Activated CD4-positive, alpha-beta T cell treated with anti-CD3 and anti-CD28 coated beads for 36 hours (primary cell): ENCODE results near the gene CIRBP. TPM values are rescaled to one million over a fixed set of nuclear protein-coding genes. Genes with fewer than 3 reads are reported as not detected.
"Not testable (repeated sequence)": the region's sequence is repeated elsewhere in the genome, so short reads cannot be mapped to it uniquely, and the experiment has no call there.

Source experiments
- ATAC-seq: fragments of 200-7000 bp; cut with Tn5 transposase; one replicate; pipeline ENCODE4 v1.10.0; 2021; ENCODE audit warnings: mild to moderate bottlenecking, moderate library complexity
- CTCF ChIA-PET: fragments of 350-600 bp; sonication (Branson Sonifier 250); formaldehyde crosslinking; loops from one replicate; lab custom pipeline; 2021; ENCODE audit warnings: antibody characterized with exemption; lab: Charles Lee
- POLR2A ChIA-PET: fragments of 350-600 bp; sonication (Branson Sonifier 250); formaldehyde crosslinking; loops from one replicate; lab custom pipeline; 2021; ENCODE audit warnings: antibody characterized with exemption, inconsistent platforms; lab: Charles Lee
- DNase-seq: peaks from one replicate; pipeline ENCODE4 v3.0.0-alpha.2; 2020
- H3K27ac Mint-ChIP-seq: one replicate; pipeline ENCODE4 v1.8.0; 2021; ENCODE audit warnings: mixed read lengths
- H3K27me3 Mint-ChIP-seq: one replicate; pipeline ENCODE4 v1.8.0; 2021; ENCODE audit warnings: mixed read lengths
- H3K36me3 Mint-ChIP-seq: one replicate; pipeline ENCODE4 v1.8.0; 2021; ENCODE audit warnings: low read depth, mixed read lengths
- H3K4me1 Mint-ChIP-seq: one replicate; pipeline ENCODE4 v1.8.0; 2021; ENCODE audit warnings: mixed read lengths
- H3K4me3 Mint-ChIP-seq: one replicate; pipeline ENCODE4 v1.8.0; 2021; ENCODE audit warnings: mild to moderate bottlenecking, moderate library complexity, mixed read lengths
- H3K9me3 Mint-ChIP-seq: one replicate; pipeline ENCODE4 v1.8.0; 2021; ENCODE audit warnings: low read depth, mixed read lengths
- intact Hi-C, 2 experiments: fragments of 100-400 bp; cut with DNase I in 1 of 2; cut with micrococcal nuclease in 1 of 2; formaldehyde crosslinking; loops; one replicate each; pipeline versions ENCODE4 v1.14.2 to v1.15.1; 2022 to 2024; cut with DNase I, micrococcal nuclease
- total RNA-seq, 2 experiments: library from RNA; stranded (reverse); gene quantifications; one replicate each; pipeline ENCODE4 v1.2.3, GENCODE V29; 2021

CIRBP gene
- total RNA-seq, 2 experiments from 2014 or later = 123 to 188 TPM

DNA sequence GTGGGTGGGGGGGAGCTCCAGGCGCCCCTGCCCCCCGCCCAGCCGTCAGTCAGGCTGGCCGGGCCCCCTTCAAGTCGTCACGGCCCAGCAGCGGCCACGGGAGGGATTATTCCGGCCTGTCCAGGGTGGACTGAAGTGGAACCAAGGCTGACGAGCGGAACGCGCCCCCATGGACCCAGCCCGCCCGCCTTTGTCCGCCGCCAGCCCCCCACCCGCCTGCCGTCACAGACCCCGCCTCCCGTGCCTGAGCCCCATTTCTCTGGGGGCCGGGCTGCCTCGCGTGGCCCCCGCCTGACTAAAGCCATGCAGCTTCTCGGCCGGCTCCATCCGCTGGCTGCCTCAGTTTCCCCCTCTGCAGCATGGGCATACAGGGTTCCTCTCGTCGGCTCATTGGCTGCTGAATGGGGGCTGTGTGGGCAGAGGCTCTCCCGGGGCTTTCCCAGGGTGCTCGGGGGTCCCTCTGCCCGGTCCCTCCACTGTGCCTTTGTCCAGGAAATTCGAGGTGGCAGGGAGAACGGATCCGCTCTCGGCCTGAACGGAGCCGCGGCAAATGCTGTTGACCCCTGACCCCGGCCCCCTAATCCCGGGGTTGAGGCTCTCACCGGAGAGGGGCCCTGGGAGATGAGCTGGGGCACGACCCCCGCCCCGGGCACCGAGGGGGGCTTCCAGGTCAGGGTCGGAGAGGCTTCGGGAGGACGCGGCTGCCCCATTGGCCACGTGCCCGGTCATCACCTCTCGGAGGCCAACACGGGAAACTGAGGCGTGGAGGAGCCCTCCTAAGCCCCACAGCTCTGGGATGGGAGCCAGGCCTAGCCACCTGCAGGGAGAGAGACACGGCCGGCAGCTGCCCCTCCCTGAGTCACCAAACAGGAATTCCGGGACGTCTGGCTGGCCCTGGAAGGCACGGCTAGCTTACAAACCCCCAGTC, 43.9 kb downstream of the CIRBP start:
- H3K9me3 Mint-ChIP-seq = no peaks in the 10 kb centered on the region
- POLR2A ChIA-PET = no interaction called here
- H3K36me3 Mint-ChIP-seq = no peaks in the 10 kb centered on the region
- DNase-seq (no peak), ATAC-seq (no peak)
- no peak overlapping the region for H3K4me3 Mint-ChIP-seq
- H3K27me3 Mint-ChIP-seq = peaks cover 16% of the 10 kb centered on the region
- no peak overlapping the region for H3K27ac Mint-ChIP-seq
- CTCF ChIA-PET = interaction anchor here (1.7 kb wide), 1 partner anchor 11 kb away, joined by 4 read pairs; no protein-coding TSS in a partner anchor
- H3K4me1 Mint-ChIP-seq = no peaks in the 10 kb centered on the region
- intact Hi-C loops = no loop called here

DNA sequence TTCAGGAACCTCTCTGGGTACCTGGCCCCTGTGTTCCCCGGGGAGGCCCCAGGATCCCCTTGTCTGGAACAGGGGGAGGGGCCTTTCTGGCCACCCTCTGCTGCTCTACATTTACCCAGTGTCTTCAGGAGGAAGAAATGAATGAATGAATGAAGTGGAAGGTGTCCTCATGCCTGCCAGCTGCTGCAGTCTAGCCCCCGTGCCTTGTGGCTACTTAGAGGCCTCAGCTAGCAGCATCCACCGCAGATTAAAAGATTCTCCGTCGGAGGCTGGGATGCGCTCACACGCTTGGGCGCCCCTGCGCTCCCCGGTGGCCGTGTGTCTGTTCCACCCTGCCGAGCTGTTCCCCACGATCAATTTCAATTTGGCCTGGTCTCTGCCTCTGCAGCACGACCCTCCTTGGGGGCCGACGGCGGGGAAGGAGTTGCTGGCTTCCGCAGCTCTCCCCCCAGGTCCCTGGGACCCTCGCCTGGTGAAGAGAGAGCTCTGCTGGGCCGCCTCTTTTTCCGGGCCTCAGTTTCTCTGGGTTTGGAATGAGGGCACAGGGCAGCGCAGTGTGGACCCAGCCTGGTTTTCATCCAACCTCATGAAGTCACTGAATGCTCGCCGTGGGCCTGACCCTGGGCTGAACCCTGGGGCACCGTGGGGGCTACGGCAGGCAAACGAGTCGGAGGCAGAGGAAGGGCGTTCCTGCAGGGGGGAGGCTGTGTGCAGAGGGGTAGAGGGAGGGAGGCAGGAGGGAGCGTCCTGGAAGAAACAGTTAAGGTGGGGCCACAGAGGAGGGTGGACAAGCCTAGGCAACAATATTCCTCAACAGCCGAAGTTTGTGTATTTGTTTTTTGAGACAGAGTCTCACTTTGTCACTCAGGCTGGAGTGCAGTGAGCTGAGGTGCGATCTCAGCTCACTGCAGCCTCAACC, 44.8 kb downstream of the CIRBP start:
- no peak for DNase-seq
- Mint-ChIP-seq H3K4me3 (no peak overlapping the region), H3K9me3 (no peaks in the 10 kb centered on the region), H3K27ac (no peak overlapping the region), H3K36me3 (no peaks in the 10 kb centered on the region), H3K27me3 (peaks cover 18% of the 10 kb centered on the region), H3K4me1 (no peaks in the 10 kb centered on the region)
- no peak for ATAC-seq
- ChIA-PET CTCF (interaction anchor here (0.6 to 1.7 kb wide), 2 partner anchors 10 to 11 kb away, joined by 4 read pairs; no protein-coding TSS in a partner anchor), POLR2A (no interaction called here)
- intact Hi-C loops = no loop called here

DNA sequence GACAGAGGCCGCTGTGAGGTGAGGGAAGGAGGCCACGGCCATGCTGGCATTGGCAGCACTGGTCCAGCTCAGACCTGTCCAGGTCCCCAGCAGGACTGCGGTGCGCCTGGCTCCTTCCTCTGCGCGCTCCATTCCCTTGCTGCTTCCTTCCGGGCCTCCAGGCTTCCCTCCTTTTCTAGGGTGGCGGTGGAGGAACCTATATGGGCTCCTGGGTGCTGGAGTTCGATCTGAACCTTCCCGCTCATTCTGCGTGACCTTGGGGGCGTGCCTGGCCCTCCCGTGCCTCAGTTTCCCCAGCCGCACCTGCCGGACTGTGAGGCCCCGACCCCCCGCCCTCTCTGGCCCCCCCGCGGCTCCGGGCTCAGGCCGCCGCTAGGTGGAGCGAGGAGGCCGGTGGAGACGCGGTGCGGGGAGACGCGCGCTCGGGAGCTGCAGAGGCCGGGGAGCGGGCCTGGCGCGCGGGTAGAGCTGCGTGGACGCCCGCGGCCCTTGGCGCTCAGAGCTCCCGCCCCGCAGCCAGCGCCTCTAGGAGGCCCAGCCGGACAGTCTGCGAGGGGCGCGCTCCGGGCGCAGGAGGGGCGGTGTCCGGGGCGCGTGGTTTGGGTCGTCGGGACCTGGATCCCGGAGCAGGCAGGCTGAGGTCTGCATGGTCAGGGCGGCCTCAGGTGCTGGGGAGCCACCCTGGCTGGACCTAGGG, 46.5 kb downstream of the CIRBP start:
- ATAC-seq (peak; percentile 83), DNase-seq (peak; percentile 65)
- no peak overlapping the region for H3K27ac Mint-ChIP-seq
- intact Hi-C loops = loop anchor here in 1 of 2 experiments (5.0 kb wide), 1 partner anchor 47 kb away; no protein-coding TSS in a partner anchor
- POLR2A ChIA-PET = no interaction called here
- peaks cover 20% of the 10 kb centered on the region for H3K27me3 Mint-ChIP-seq
- no peaks in the 10 kb centered on the region for H3K9me3 Mint-ChIP-seq
- no peak overlapping the region for H3K4me3 Mint-ChIP-seq
- CTCF ChIA-PET = interaction anchor here (0.5 to 0.7 kb wide), 2 partner anchors 29 to 56 kb away, joined by 3 to 4 read pairs; no protein-coding TSS in a partner anchor
- H3K4me1 Mint-ChIP-seq = no peaks in the 10 kb centered on the region
- H3K36me3 Mint-ChIP-seq = no peaks in the 10 kb centered on the region

DNA sequence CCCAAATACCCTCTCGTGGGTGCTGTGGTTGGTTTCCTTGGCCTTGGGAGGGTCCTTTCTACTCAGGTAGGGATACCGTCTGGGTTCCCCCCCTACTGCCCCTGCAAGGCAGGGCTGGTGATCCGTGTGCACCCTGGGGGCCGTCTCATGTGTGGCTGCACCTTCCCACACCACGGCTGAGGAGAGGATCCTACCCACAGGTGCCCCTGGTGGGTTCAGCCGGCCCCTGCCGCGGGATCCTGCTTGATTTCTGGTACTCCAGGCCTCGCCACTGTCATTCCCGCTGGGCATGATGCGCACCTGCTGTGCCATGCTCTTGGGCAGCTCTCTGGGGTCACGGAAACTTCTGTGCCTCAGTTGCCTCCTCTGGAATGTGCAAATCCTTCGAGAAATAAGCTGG, 47.3 kb downstream of the CIRBP start:
- no peaks in the 10 kb centered on the region for H3K9me3 Mint-ChIP-seq
- no peak overlapping the region for H3K4me3 Mint-ChIP-seq
- intact Hi-C loops = loop anchor here in 1 of 2 experiments (5.0 kb wide), 1 partner anchor 46 kb away; no protein-coding TSS in a partner anchor
- H3K36me3 Mint-ChIP-seq = no peaks in the 10 kb centered on the region
- peaks cover 20% of the 10 kb centered on the region for H3K27me3 Mint-ChIP-seq
- ChIA-PET POLR2A (no interaction called here), CTCF (no interaction called here)
- H3K27ac Mint-ChIP-seq = no peak overlapping the region
- ATAC-seq (no peak), DNase-seq (no peak)
- no peaks in the 10 kb centered on the region for H3K4me1 Mint-ChIP-seq

DNA sequence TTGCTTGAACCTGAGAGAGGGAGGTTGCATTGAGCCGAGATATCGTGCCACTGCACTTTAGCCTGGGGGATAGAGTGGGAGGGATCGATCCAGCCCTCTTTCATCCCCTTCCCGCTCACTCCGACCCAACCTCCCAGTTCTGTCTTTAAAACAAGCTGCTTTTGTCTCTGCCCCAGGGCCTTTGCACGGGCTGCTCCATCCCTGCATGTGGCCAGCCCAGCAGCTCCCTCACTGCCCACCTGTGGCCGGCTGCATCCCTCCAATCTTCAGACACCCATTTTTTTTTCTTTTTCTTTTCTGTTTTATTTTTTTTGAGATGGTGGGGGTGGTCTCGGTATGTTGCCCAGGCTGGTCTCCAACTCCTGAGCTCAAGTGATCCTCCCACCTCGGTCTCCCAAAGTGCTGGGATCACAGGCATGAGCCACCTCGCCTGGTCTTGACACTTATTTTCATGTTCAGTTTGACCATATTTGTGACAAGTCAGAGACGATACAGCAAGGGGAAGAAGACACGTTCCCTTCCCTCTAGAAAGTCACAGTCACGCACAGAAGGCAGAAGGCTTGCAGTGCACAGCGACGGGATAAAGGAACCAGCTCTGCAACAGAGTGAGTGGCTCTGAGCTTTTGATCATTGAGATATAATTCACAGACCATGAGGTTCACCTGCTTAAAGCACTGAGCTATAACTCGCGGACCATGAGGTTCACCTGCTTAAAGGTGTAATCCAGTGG, 48.3 kb downstream of the CIRBP start:
- no peaks in the 10 kb centered on the region for H3K9me3 Mint-ChIP-seq
- H3K4me3 Mint-ChIP-seq = no peak overlapping the region
- CTCF ChIA-PET = no interaction called here
- intact Hi-C loops = loop anchor here in 1 of 2 experiments (5.0 kb wide), 1 partner anchor 45 kb away; no protein-coding TSS in a partner anchor
- POLR2A ChIA-PET = no interaction called here
- H3K4me1 Mint-ChIP-seq = no peaks in the 10 kb centered on the region
- H3K27me3 Mint-ChIP-seq = peaks cover 21% of the 10 kb centered on the region
- DNase-seq (no peak), ATAC-seq (no peak)
- no peak overlapping the region for H3K27ac Mint-ChIP-seq
- H3K36me3 Mint-ChIP-seq = no peaks in the 10 kb centered on the region

DNA sequence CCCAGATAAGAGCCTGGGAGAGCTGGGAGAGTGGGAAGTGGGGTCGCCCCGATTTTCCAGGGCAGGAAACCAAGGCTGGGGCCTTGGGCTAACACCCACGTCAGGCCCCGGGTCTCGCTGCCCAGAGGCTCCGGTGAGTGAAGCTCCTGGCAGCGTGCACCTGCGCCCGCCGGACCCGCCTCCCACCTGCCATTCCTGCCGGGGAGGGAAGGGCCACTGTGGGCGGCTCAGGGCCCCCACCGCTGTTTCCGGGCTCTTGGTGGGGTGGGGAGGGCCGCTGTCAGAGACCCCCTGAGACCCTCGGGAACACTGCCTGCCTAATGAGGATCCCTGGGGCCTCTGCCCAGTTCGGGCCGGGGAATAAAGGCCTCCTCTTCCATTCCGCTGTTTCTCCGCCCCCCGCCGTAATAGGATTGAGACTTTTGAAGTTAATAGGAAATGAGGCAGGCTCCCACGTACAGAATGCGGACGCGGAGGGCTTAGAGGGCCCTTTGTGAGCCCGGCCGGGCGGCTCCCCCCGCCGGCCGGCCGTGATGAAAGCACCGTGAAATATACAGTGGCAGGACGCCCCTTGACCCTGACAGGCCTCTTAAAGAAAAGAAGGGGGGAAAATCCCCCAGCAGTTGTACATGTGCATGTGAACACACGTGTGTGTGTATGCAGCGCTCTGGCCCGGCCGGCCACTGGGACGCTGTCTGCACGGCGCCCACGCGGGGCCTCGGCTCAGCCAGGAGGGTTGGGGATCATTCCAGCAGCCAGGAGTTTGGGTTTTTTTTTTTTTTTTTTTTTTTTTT, 49.7 kb downstream of the CIRBP start:
- Mint-ChIP-seq H3K27me3 (peaks cover 26% of the 10 kb centered on the region), H3K4me3 (no peak overlapping the region), H3K27ac (no peak overlapping the region), H3K9me3 (no peaks in the 10 kb centered on the region), H3K36me3 (no peaks in the 10 kb centered on the region), H3K4me1 (no peaks in the 10 kb centered on the region)
- no peak for DNase-seq
- CTCF ChIA-PET = no interaction called here
- no peak for ATAC-seq
- POLR2A ChIA-PET = no interaction called here
- intact Hi-C loops = loop anchor here in 1 of 2 experiments (5.0 kb wide), 1 partner anchor 43 kb away; no protein-coding TSS in a partner anchor

DNA sequence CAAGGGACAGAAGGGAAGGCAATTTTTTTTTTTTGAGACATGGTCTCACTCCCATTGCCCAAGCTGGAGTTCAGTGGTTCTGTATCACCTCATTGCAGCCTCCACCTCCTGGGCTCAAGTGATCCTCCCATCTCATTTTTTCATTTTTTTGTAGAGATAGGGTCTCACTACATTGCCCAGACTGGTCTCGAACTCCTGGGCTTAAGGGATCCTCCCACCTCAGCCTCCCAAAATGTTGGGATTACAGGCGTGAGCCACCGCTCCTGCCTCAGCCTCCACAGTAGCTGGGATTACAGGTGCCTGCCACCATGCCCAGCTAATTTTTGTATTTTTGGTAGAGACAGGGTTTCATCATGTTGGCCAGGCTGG, 51.1 kb downstream of the CIRBP start:
- DNase-seq, ATAC-seq, H3K27ac Mint-ChIP-seq, H3K4me3 Mint-ChIP-seq, H3K36me3 Mint-ChIP-seq, H3K9me3 Mint-ChIP-seq, intact Hi-C loops, POLR2A ChIA-PET, H3K4me1 Mint-ChIP-seq, CTCF ChIA-PET: not testable (repeated sequence)
- peaks cover 33% of the 10 kb centered on the region for H3K27me3 Mint-ChIP-seq

DNA sequence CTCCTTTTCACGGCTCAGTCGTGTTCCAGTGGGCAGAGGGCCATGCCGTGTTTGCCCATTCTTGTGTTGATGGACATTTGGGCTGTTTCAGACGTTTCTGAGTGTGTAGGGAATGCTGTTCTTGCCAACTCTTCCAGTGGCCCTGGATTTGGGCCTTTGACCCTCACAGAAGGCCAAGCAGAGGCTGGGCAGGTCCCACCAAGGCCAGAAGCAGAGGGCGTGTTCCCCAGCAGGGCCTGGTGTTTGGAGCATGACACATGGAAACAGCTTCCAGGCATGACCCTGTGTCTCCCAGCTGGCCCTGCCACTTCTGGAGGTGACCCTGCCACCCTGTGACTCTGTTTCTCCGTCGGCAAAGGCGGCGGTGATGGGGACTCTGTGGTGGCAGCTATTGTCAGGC, 52.4 kb downstream of the CIRBP start:
- no peak for ATAC-seq
- Mint-ChIP-seq H3K36me3 (no peaks in the 10 kb centered on the region), H3K4me3 (no peak overlapping the region), H3K9me3 (no peaks in the 10 kb centered on the region), H3K4me1 (no peaks in the 10 kb centered on the region), H3K27ac (no peak overlapping the region), H3K27me3 (peaks cover 35% of the 10 kb centered on the region)
- POLR2A ChIA-PET = no interaction called here
- DNase-seq = no peak
- CTCF ChIA-PET = no interaction called here
- intact Hi-C loops = no loop called here

DNA sequence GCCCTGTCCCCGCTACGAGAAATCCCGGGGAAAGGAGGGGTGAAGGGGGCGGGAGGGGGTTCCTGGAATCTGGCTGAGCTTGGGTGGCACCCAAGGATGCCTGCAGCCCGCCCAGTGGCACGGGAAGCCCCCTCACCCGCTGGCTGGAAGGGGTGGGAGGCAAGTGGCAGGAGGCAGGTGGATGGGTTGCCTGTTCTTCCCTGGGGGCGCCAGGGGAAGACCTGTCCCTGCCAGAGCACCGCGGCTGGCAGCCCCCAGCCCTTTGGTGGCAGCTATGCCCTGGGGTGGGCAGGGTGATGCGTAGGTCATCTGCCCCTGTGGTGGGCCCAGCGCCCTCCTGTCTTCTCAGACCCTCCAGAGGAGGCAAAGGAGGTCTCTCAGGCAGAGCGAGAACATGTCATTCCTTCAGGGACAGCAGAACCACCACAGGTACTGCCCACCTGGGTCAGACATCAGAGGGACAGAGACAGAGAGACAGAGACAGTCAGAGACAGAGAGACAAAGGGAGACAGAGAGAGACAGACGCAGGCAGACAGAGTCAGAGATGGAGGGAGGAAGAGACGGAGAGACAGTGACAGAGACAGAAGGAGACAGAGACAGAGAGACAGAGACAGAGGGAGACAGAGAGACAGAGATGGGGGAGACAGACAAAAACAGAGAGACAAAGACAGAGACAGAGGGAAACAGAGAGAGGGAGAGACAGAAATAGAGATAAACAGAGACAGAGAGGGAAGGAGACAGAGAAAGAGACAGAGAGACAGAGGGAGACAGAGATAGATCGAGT, 53.3 kb downstream of the CIRBP start:
- H3K4me1 Mint-ChIP-seq = no peaks in the 10 kb centered on the region
- CTCF ChIA-PET = no interaction called here
- intact Hi-C loops = no loop called here
- POLR2A ChIA-PET = no interaction called here
- H3K27me3 Mint-ChIP-seq = peaks cover 30% of the 10 kb centered on the region
- no peaks in the 10 kb centered on the region for H3K9me3 Mint-ChIP-seq
- no peaks in the 10 kb centered on the region for H3K36me3 Mint-ChIP-seq
- no peak overlapping the region for H3K27ac Mint-ChIP-seq
- H3K4me3 Mint-ChIP-seq = no peak overlapping the region
- ATAC-seq (no peak), DNase-seq (no peak)
